HG02870 (cell line): ENCODE results near the gene PAFAH1B1.
"Not testable (repeated sequence)": the region's sequence is repeated elsewhere in the genome, so short reads cannot be mapped to it uniquely, and the experiment has no call there.

Source experiments
- ATAC-seq: cut with Tn5 transposase; IDR thresholded peaks from one replicate; pipeline ENCODE4 v1.9.1; 2021; ENCODE audit warnings: mild to moderate bottlenecking, moderate library complexity; ENCODE audit not compliant: unreplicated experiment

The PAFAH1B1 gene

GRCh38 chr17:2634361-2634960 is 41.0 kb downstream of the PAFAH1B1 start:
- ATAC-seq, result no peak

- no peak for ATAC-seq
Observed at GRCh38 chr17:2635241-2635640, 41.8 kb downstream of the PAFAH1B1 start.

GRCh38 chr17:2635675-2636074 is 42.2 kb downstream of the PAFAH1B1 start:
- no peak for ATAC-seq

GRCh38 chr17:2636169-2636930 is 42.9 kb downstream of the PAFAH1B1 start:
- no peak for ATAC-seq

GRCh38 chr17:2637422-2637821 is 44.0 kb downstream of the PAFAH1B1 start:
- ATAC-seq, result no peak

GRCh38 chr17:2644971-2645370 is 51.5 kb downstream of the PAFAH1B1 start:
- ATAC-seq, result no peak

GRCh38 chr17:2647957-2648356 is 54.5 kb downstream of the PAFAH1B1 start:
- ATAC-seq, result no peak

GRCh38 chr17:2649191-2649590 is 55.7 kb downstream of the PAFAH1B1 start:
- ATAC-seq, result no peak

GRCh38 chr17:2652911-2653310 is 59.5 kb downstream of the PAFAH1B1 start:
- ATAC-seq, result not testable (repeated sequence)

- ATAC-seq, result no peak
Observed at GRCh38 chr17:2655546-2655945, 62.1 kb downstream of the PAFAH1B1 start.

- ATAC-seq, result no peak
Observed at GRCh38 chr17:2656283-2656682, 62.8 kb downstream of the PAFAH1B1 start.

GRCh38 chr17:2659337-2659736 is 65.9 kb downstream of the PAFAH1B1 start:
- not testable (repeated sequence) for ATAC-seq

GRCh38 chr17:2660410-2660809 is 67.0 kb downstream of the PAFAH1B1 start:
- not testable (repeated sequence) for ATAC-seq

- ATAC-seq, result no peak
Observed at GRCh38 chr17:2672026-2672425, 78.6 kb downstream of the PAFAH1B1 start.

GRCh38 chr17:2679247-2679646 is 85.8 kb downstream of the PAFAH1B1 start:
- not testable (repeated sequence) for ATAC-seq

- ATAC-seq, result no peak
Observed at GRCh38 chr17:2680961-2681360, 87.5 kb downstream of the PAFAH1B1 start.

- ATAC-seq, result no peak
Observed at GRCh38 chr17:2681650-2682049, 88.2 kb downstream of the PAFAH1B1 start.

GRCh38 chr17:2682176-2682938 is 88.9 kb downstream of the PAFAH1B1 start:
- ATAC-seq, result no peak

- no peak for ATAC-seq
Observed at GRCh38 chr17:2683912-2684311, 90.5 kb downstream of the PAFAH1B1 start.

- ATAC-seq, result no peak
Observed at GRCh38 chr17:2684549-2684948, 91.1 kb downstream of the PAFAH1B1 start.

GRCh38 chr17:2685696-2686095 is 92.2 kb downstream of the PAFAH1B1 start:
- no peak for ATAC-seq

- no peak for ATAC-seq
Observed at GRCh38 chr17:2687074-2687418, 93.6 kb downstream of the PAFAH1B1 start.
